PC-9 (cell line): ENCODE data around the gene ABI3BP. TPM values are rescaled to one million over a fixed set of nuclear protein-coding genes. Genes with fewer than 3 reads are reported as not detected.

Experiments used
- BruUV-seq: library from RNA; stranded (reverse); fragments of 400-500 nt; replicated peaks from 2 replicates; lab custom pipeline; 2021; lab: Mats Ljungman, UMichigan
- CTCF ChIA-PET: fragments of 300-600 bp; sonication (Branson Sonifier 250); formaldehyde crosslinking; loops from one replicate; lab custom pipeline; 2022; ENCODE audit warnings: antibody characterized with exemption; lab: Charles Lee
- POLR2A ChIA-PET: fragments of 300-600 bp; sonication (Branson Sonifier 250); formaldehyde crosslinking; loops from one replicate; lab custom pipeline; 2022; ENCODE audit warnings: antibody characterized with exemption; ENCODE audit not compliant: unreplicated experiment; lab: Charles Lee
- DNase-seq, 2 experiments: peaks; one replicate each; pipeline versions ENCODE4 v3.0.0 to v3.0.0-alpha.2; 2015 to 2022; ENCODE audit warnings: mixed read lengths in 1 of 2
- H2AFZ ChIP-seq: fragments of 200-600 bp; sonication (generic); 2 replicates; pipeline ENCODE4 v1.8.1; 2017; ENCODE audit warnings: antibody characterized with exemption
- H3F3A ChIP-seq: fragments of 200-600 bp; sonication (generic); 2 replicates; pipeline ENCODE4 v1.8.1; 2017; ENCODE audit warnings: antibody characterized with exemption, mild to moderate bottlenecking, low read depth; ENCODE audit not compliant: insufficient read depth
- H3K27ac ChIP-seq: fragments of 200-600 bp; sonication (generic); 2 replicates; pipeline ENCODE4 v1.6.1; 2016; ENCODE audit warnings: mixed run types
- H3K27me3 ChIP-seq: fragments of 200-600 bp; sonication (generic); 2 replicates; pipeline ENCODE4 v1.6.1; 2016; ENCODE audit warnings: low read depth, mixed run types; ENCODE audit not compliant: insufficient read depth
- H3K36me3 ChIP-seq: fragments of 200-600 bp; sonication (generic); 2 replicates; pipeline ENCODE4 v1.6.1; 2016; ENCODE audit warnings: low read depth, mixed run types
- H3K4me1 ChIP-seq: fragments of 200-600 bp; sonication (generic); replicated peaks from 2 replicates; pipeline ENCODE4 v1.6.1; 2016; ENCODE audit warnings: mixed run types; ENCODE audit not compliant: insufficient read depth
- H3K4me2 ChIP-seq: fragments of 200-600 bp; sonication (generic); 2 replicates; pipeline ENCODE4 v1.6.1; 2017; ENCODE audit warnings: mixed run types
- H3K4me3 ChIP-seq: fragments of 200-600 bp; sonication (generic); 2 replicates; pipeline ENCODE4 v1.6.1; 2016; ENCODE audit warnings: mixed run types
- H3K79me2 ChIP-seq: fragments of 200-600 bp; sonication (generic); 2 replicates; pipeline ENCODE4 v1.6.1; 2017; ENCODE audit warnings: low read depth, mixed run types
- H3K9me2 ChIP-seq: fragments of 200-600 bp; sonication (generic); 2 replicates; pipeline ENCODE4 v1.8.1; 2017; ENCODE audit warnings: mild to moderate bottlenecking; ENCODE audit not compliant: insufficient read depth
- H3K9me3 ChIP-seq: fragments of 200-600 bp; sonication (generic); 2 replicates; pipeline ENCODE4 v1.8.1; 2016; ENCODE audit warnings: low read depth; ENCODE audit not compliant: insufficient read depth
- H4K20me1 ChIP-seq: fragments of 200-600 bp; sonication (generic); 2 replicates; pipeline ENCODE4 v1.8.1; 2017; ENCODE audit not compliant: insufficient read depth
- CTCF ChIP-seq: fragments of 200-600 bp; sonication (generic); conservative IDR thresholded peaks from 2 replicates; pipeline ENCODE4 v1.6.1; 2017; ENCODE audit warnings: mixed run types, antibody characterized with exemption, mild to moderate bottlenecking, moderate library complexity
- EZH2 ChIP-seq: fragments of 200-600 bp; sonication (generic); IDR thresholded peaks from 2 replicates; pipeline ENCODE4 v1.8.0; 2017; ENCODE audit warnings: antibody characterized with exemption, low read depth
- intact Hi-C: fragments of 100-400 bp; cut with micrococcal nuclease; formaldehyde crosslinking; loops from one replicate; pipeline ENCODE4 v1.10.0; 2022; ENCODE audit not compliant: unreplicated experiment
- total RNA-seq: library from RNA; stranded (reverse); gene quantifications from 2 replicates; pipeline ENCODE4 v1.2.3, GENCODE V29; 2021

Gene ABI3BP
- total RNA-seq, 1 experiment from 2014 or later, result 4.2 TPM

DNA sequence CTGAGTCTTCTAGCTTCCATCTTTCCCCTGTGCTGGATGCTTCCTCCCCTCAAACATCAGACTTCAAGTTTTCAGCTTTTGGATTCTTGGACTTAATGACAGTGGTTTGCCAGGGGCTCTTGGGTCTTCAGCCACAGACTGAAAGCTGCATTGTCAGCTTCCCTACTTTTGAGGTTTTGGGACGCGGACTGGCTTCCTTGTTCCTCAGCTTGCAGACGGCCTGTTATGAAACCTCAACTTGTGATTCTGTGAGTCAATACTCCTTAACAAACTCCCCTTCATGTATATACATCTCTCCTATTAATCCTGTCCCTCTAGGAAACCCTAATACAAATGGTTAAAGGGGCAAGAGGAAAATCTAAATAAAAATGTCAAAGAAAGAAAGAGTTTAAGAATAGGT is 100.1 kb downstream of the ABI3BP start:
- Histone ChIP-seq H2AFZ (peak overlapping the region; percentile 23; the same call in 1 of the 2 replicates), H3K4me2 (no peak overlapping the region), H3F3A (no peaks in the 10 kb centered on the region), H4K20me1 (no peaks in the 10 kb centered on the region), H3K79me2 (no peaks in the 10 kb centered on the region), H3K27ac (no peak overlapping the region), H3K4me3 (no peak overlapping the region), H3K9me3 (no peaks in the 10 kb centered on the region; the same call in 1 of the 2 replicates), H3K36me3 (no peaks in the 10 kb centered on the region), H3K27me3 (no peaks in the 10 kb centered on the region), H3K4me1 (no peaks in the 10 kb centered on the region), H3K9me2 (no peaks in the 10 kb centered on the region)
- TF ChIP-seq EZH2 (no peak), CTCF (no peak)
- intact Hi-C loops, result loop anchor here (2.0 kb wide), 1 partner anchor 304 kb away; no protein-coding TSS in a partner anchor
- CTCF ChIA-PET, result interaction anchor here (0.6 to 1.1 kb wide), 2 partner anchors 297 to 303 kb away, joined by 4 to 9 read pairs; no protein-coding TSS in a partner anchor
- DNase-seq, result no peak
- no TSS peak for BruUV-seq
- POLR2A ChIA-PET, result no interaction called here

GRCh38 chr3:100891827-100892226 is 101.4 kb downstream of the ABI3BP start:
- no TSS peak for BruUV-seq
- Histone ChIP-seq H3K27ac (no peak overlapping the region), H3K36me3 (no peaks in the 10 kb centered on the region), H3K9me2 (no peaks in the 10 kb centered on the region), H3K9me3 (no peaks in the 10 kb centered on the region; the same call in 1 of the 2 replicates), H3K4me3 (no peak overlapping the region), H3K79me2 (no peaks in the 10 kb centered on the region), H2AFZ (no peak overlapping the region), H3K27me3 (no peaks in the 10 kb centered on the region), H3K4me2 (no peak overlapping the region), H4K20me1 (no peaks in the 10 kb centered on the region), H3K4me1 (no peaks in the 10 kb centered on the region), H3F3A (no peaks in the 10 kb centered on the region)
- DNase-seq, result no peak
- ChIA-PET POLR2A (no interaction called here), CTCF (no interaction called here)
- intact Hi-C loops, result loop anchor here (2.0 kb wide), 1 partner anchor 305 kb away; no protein-coding TSS in a partner anchor
- TF ChIP-seq CTCF (no peak), EZH2 (no peak)

DNA sequence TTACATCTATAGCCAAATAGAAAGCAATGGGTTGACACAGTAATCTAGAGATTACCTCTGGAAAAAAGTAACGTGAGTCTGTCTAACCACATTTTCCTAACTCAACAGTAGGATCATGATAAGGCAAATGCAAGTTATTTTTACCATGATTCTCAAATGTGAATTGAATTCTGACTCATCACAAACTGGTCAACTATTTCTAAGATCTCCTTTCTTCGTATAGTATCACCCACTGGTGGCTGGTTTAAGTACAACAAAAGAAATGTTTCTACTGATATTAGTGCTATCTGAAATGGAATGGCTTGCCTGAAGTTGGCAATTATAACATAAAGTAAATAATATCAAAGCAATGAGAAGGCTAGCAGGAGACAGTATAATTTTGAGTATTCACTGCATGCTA is 102.2 kb downstream of the ABI3BP start:
- H3K27me3 ChIP-seq, result no peaks in the 10 kb centered on the region
- no TSS peak for BruUV-seq
- H4K20me1 ChIP-seq, result no peaks in the 10 kb centered on the region
- H3K4me1 ChIP-seq, result no peaks in the 10 kb centered on the region
- DNase-seq, result no peak
- TF ChIP-seq CTCF, result peak; percentile 48; the same call in 1 of the 2 replicates
- TF ChIP-seq EZH2, result no peak
- no peaks in the 10 kb centered on the region; the same call in 1 of the 2 replicates for H3K9me3 ChIP-seq
- no peaks in the 10 kb centered on the region for H3F3A ChIP-seq
- ChIA-PET POLR2A (no interaction called here), CTCF (no interaction called here)
- no peak overlapping the region for H2AFZ ChIP-seq
- intact Hi-C loops, result no loop called here
- H3K79me2 ChIP-seq, result no peaks in the 10 kb centered on the region
- H3K4me3 ChIP-seq, result no peak overlapping the region
- no peak overlapping the region for H3K27ac ChIP-seq
- H3K9me2 ChIP-seq, result no peaks in the 10 kb centered on the region
- H3K4me2 ChIP-seq, result no peak overlapping the region
- H3K36me3 ChIP-seq, result no peaks in the 10 kb centered on the region
